GM23248 (cell line): ENCODE measurements around the gene PTPN14. TPM values are rescaled to one million over a fixed set of nuclear protein-coding genes. Genes with fewer than 3 reads are reported as not detected.

Experiments used
- DNase-seq: peaks from one replicate; pipeline ENCODE4 v3.0.0-alpha.2; 2015
- H2AFZ ChIP-seq: fragments of 200-600 bp; sonication (generic); 2 replicates; pipeline ENCODE4 v1.6.1; 2016; ENCODE audit warnings: antibody characterized with exemption
- H3F3A ChIP-seq: fragments of 200-600 bp; sonication (generic); 2 replicates; pipeline ENCODE4 v1.6.1; 2016; ENCODE audit warnings: mild to moderate bottlenecking, antibody characterized with exemption, mixed run types; ENCODE audit not compliant: insufficient read depth
- H3K27ac ChIP-seq: fragments of 200-600 bp; sonication (generic); 2 replicates; pipeline ENCODE4 v1.5.1; 2016; ENCODE audit warnings: mild to moderate bottlenecking
- H3K27me3 ChIP-seq: fragments of 200-600 bp; sonication (generic); replicated peaks from 2 replicates; pipeline ENCODE4 v1.6.1; 2016; ENCODE audit warnings: mild to moderate bottlenecking; ENCODE audit not compliant: insufficient read depth
- H3K36me3 ChIP-seq: fragments of 200-600 bp; sonication (generic); 2 replicates; pipeline ENCODE4 v1.6.1; 2016; ENCODE audit warnings: low read depth, mild to moderate bottlenecking
- H3K4me1 ChIP-seq: fragments of 200-600 bp; sonication (generic); 2 replicates; pipeline ENCODE4 v1.6.1; 2016; ENCODE audit warnings: mild to moderate bottlenecking; ENCODE audit not compliant: insufficient read depth
- H3K4me2 ChIP-seq: fragments of 200-600 bp; sonication (generic); one replicate; pipeline ENCODE4 v1.6.1; 2016; ENCODE audit warnings: mild to moderate bottlenecking; ENCODE audit not compliant: unreplicated experiment
- H3K4me3 ChIP-seq: fragments of 200-600 bp; sonication (generic); 2 replicates; pipeline ENCODE4 v1.5.1; 2016; ENCODE audit warnings: mild to moderate bottlenecking
- H3K79me2 ChIP-seq: fragments of 200-600 bp; sonication (generic); 2 replicates; pipeline ENCODE4 v1.6.1; 2016; ENCODE audit warnings: mild to moderate bottlenecking; ENCODE audit not compliant: insufficient read depth
- H3K9ac ChIP-seq: fragments of 200-600 bp; sonication (generic); 2 replicates; pipeline ENCODE4 v1.6.1; 2016; ENCODE audit warnings: mild to moderate bottlenecking
- H3K9me2 ChIP-seq: fragments of 200-600 bp; sonication (generic); 2 replicates; pipeline ENCODE4 v1.6.1; 2016; ENCODE audit warnings: mixed run types, mild to moderate bottlenecking, moderate library complexity; ENCODE audit not compliant: insufficient read depth
- H3K9me3 ChIP-seq: fragments of 200-600 bp; sonication (generic); one replicate; pipeline ENCODE4 v1.6.1; 2017; ENCODE audit warnings: low read depth
- H4K20me1 ChIP-seq: fragments of 200-600 bp; sonication (generic); 2 replicates; pipeline ENCODE4 v1.6.0; 2016; ENCODE audit not compliant: insufficient read depth
- EZH2 ChIP-seq: fragments of 200-600 bp; sonication (generic); IDR thresholded peaks from 2 replicates; pipeline ENCODE4 v1.6.1; 2018; ENCODE audit warnings: antibody characterized with exemption, mild to moderate bottlenecking; ENCODE audit not compliant: insufficient read depth, poor library complexity, severe bottlenecking
- EZH2phosphoT487 ChIP-seq: fragments of 200-600 bp; sonication (generic); IDR thresholded peaks from 2 replicates; pipeline ENCODE4 v1.6.1; 2018; ENCODE audit warnings: antibody characterized with exemption, moderate library complexity, mild to moderate bottlenecking, low read depth; ENCODE audit not compliant: insufficient read depth
- WGBS, 2 experiments: methylation state at CpG; one replicate each; pipeline ENCODE4 v1.1.6; 2015 to 2017; ENCODE audit warnings: low lambda C conversion rate in 2 of 2, low coverage in 1 of 2; ENCODE audit errors: missing lambda C conversion rate in 2 of 2; 5-methylcytosine and 5-hydroxymethylcytosine counted together
- in situ Hi-C: fragments of 300-500 bp; cut with MboI; formaldehyde crosslinking; loops from 2 replicates; pipeline ENCODE4 v1.15.0; 2020
- polyA plus RNA-seq: library from polyadenylated mRNA; unstranded; fragments of >200 nt; fragmentation: Nextera tagmentation; extraction: Ambion mirVana; gene quantifications from 2 replicates; pipeline ENCODE4 v1.2.1, GENCODE V29; 2016
- total RNA-seq: library from RNA; depleted of rRNA; stranded (reverse); fragments of >200 nt; shearing (Covaris generic); gene quantifications from 2 replicates; pipeline ENCODE4 v1.2.3, GENCODE V29; 2014

PTPN14 gene
- total and polyA plus RNA-seq, 2 experiments from 2014 or later: 38.7 to 49.8 TPM

GRCh38 chr1:214344897-214345296 is 206.5 kb downstream of the PTPN14 start:
- Histone ChIP-seq H3K4me1 (peaks cover 13% of the 10 kb centered on the region), H3K4me3 (no peak overlapping the region), H3K27ac (no peak overlapping the region), H3F3A (peaks cover 47% of the 10 kb centered on the region), H3K36me3 (peaks cover 52% of the 10 kb centered on the region), H3K27me3 (no peaks in the 10 kb centered on the region), H3K9me2 (no peaks in the 10 kb centered on the region), H3K9ac (no peak overlapping the region), H3K79me2 (0 out of 2 replicates have a peak, but pooled peaks cover 10% of the 10 kb centered on the region), H4K20me1 (no peaks in the 10 kb centered on the region), H3K9me3 (no peaks in the 10 kb centered on the region), H3K4me2 (no peak overlapping the region), H2AFZ (no peak overlapping the region)
- no peak for DNase-seq
- in situ Hi-C loops: loop anchor here (25.0 kb wide), 1 partner anchor 1192 kb away; no protein-coding TSS in a partner anchor
- no peak for TF ChIP-seq EZH2phosphoT487
- TF ChIP-seq EZH2: no peak

GRCh38 chr1:214342525-214342924 is 208.9 kb downstream of the PTPN14 start:
- Histone ChIP-seq H3F3A (peaks cover 49% of the 10 kb centered on the region), H3K4me2 (no peak overlapping the region), H3K4me3 (no peak overlapping the region), H3K9ac (no peak overlapping the region), H3K4me1 (peaks cover 14% of the 10 kb centered on the region; the same call in 1 of the 2 replicates), H3K36me3 (peaks cover 33% of the 10 kb centered on the region), H2AFZ (no peak overlapping the region), H3K79me2 (no peaks in the 10 kb centered on the region), H4K20me1 (no peaks in the 10 kb centered on the region), H3K27ac (no peak overlapping the region), H3K9me3 (no peaks in the 10 kb centered on the region), H3K27me3 (no peaks in the 10 kb centered on the region), H3K9me2 (no peaks in the 10 kb centered on the region)
- DNase-seq: no peak
- in situ Hi-C loops: loop anchor here (25.0 kb wide), 1 partner anchor 1195 kb away; no protein-coding TSS in a partner anchor
- TF ChIP-seq EZH2: no peak
- no peak for TF ChIP-seq EZH2phosphoT487

DNA sequence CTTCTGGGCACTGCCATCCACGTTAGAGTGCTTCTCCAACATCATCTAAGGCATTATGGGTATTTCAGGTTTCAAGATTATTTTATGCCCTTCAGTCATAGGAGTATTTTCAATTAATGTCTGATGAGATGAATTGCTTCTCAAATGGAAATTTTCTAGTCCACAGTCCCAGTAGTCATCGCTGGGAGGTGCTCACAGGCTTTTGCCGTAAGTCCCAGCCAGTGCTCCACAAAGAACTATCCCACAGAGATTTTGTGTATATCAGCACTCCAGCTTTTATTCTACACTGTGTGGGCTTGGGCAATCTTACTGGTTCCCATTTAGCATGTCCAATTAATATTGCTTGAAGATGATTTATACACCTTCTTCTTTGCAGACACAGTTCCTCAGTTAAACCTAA is 209.5 kb downstream of the PTPN14 start:
- Histone ChIP-seq H3K4me3 (no peak overlapping the region), H3K79me2 (no peaks in the 10 kb centered on the region), H3K36me3 (peaks cover 27% of the 10 kb centered on the region), H3K27me3 (no peaks in the 10 kb centered on the region), H3K4me2 (no peak overlapping the region), H3K9me3 (no peaks in the 10 kb centered on the region), H3K4me1 (peaks cover 14% of the 10 kb centered on the region; the same call in 1 of the 2 replicates), H3F3A (peaks cover 50% of the 10 kb centered on the region), H2AFZ (no peak overlapping the region), H3K9me2 (no peaks in the 10 kb centered on the region), H3K9ac (no peak overlapping the region), H3K27ac (no peak overlapping the region), H4K20me1 (no peaks in the 10 kb centered on the region)
- TF ChIP-seq EZH2phosphoT487 (no peak), EZH2 (no peak)
- peak; percentile 46 for DNase-seq
- in situ Hi-C loops: loop anchor here (25.0 kb wide), 1 partner anchor 1195 kb away; no protein-coding TSS in a partner anchor
- WGBS, 2 experiments: 80 to 82% methylated on average over 3 of the region's 3 CpGs

- no peaks in the 10 kb centered on the region for H4K20me1 ChIP-seq
- no peak overlapping the region for H3K27ac ChIP-seq
- H3K4me1 ChIP-seq: peaks cover 14% of the 10 kb centered on the region; the same call in 1 of the 2 replicates
- H3K9ac ChIP-seq: no peak overlapping the region
- H3K4me3 ChIP-seq: no peak overlapping the region
- peaks cover 55% of the 10 kb centered on the region for H3F3A ChIP-seq
- in situ Hi-C loops: loop anchor here (25.0 kb wide), 1 partner anchor 1196 kb away; no protein-coding TSS in a partner anchor
- H3K9me2 ChIP-seq: no peaks in the 10 kb centered on the region
- no peak overlapping the region for H3K4me2 ChIP-seq
- no peaks in the 10 kb centered on the region for H3K27me3 ChIP-seq
- no peaks in the 10 kb centered on the region for H3K9me3 ChIP-seq
- DNase-seq: no peak
- no peak for TF ChIP-seq EZH2phosphoT487
- no peak for TF ChIP-seq EZH2
- peaks cover 31% of the 10 kb centered on the region for H3K36me3 ChIP-seq
- no peaks in the 10 kb centered on the region for H3K79me2 ChIP-seq
- WGBS, 2 experiments: 64 to 66% methylated on average over 3 of the region's 3 CpGs
- no peak overlapping the region for H2AFZ ChIP-seq
Measured at GRCh38 chr1:214341459-214341858, 209.9 kb downstream of the PTPN14 start.

- Histone ChIP-seq H3K4me1 (peaks cover 14% of the 10 kb centered on the region; the same call in 1 of the 2 replicates), H3K36me3 (peaks cover 7% of the 10 kb centered on the region; the same call in 1 of the 2 replicates), H3K4me2 (no peak overlapping the region), H3K27me3 (no peaks in the 10 kb centered on the region), H2AFZ (no peak overlapping the region), H3F3A (peaks cover 47% of the 10 kb centered on the region), H3K9me2 (no peaks in the 10 kb centered on the region), H3K9me3 (no peaks in the 10 kb centered on the region), H3K9ac (peak overlapping the region; percentile 43), H3K4me3 (no peak overlapping the region), H3K27ac (peak overlapping the region; percentile 54), H4K20me1 (no peaks in the 10 kb centered on the region), H3K79me2 (no peaks in the 10 kb centered on the region)
- no peak for DNase-seq
- no peak for TF ChIP-seq EZH2phosphoT487
- TF ChIP-seq EZH2: no peak
- 61 to 64% methylated on average over 4 of the region's 4 CpGs for WGBS, 2 experiments
- in situ Hi-C loops: loop anchor here (10.0 to 25.0 kb wide), 2 partner anchors 257 to 1199 kb away; no protein-coding TSS in a partner anchor
Measured at GRCh38 chr1:214338212-214338611, 213.2 kb downstream of the PTPN14 start.
